OCI-LY7 (cell line): ENCODE results near the gene MAPK6.

ENCODE experiments used
- EZH2phosphoT487 ChIP-seq: fragments of 200-600 bp; sonication (generic); IDR thresholded peaks from 2 replicates; pipeline ENCODE4 v1.6.1; 2018; ENCODE audit warnings: low read depth, borderline replicate concordance, mild to moderate bottlenecking, mixed run types, antibody characterized with exemption, low read length, moderate library complexity, mixed read lengths
- TF ChIP-seq, protein P1 (sequence below): fragments of 200-600 bp; sonication (generic); conservative IDR thresholded peaks from 2 replicates; pipeline ENCODE4 v1.5.1; 2014; ENCODE audit warnings: mild to moderate bottlenecking, antibody characterized with exemption, low read length, moderate library complexity, mixed read lengths

- TF ChIP-seq, protein P1, sequence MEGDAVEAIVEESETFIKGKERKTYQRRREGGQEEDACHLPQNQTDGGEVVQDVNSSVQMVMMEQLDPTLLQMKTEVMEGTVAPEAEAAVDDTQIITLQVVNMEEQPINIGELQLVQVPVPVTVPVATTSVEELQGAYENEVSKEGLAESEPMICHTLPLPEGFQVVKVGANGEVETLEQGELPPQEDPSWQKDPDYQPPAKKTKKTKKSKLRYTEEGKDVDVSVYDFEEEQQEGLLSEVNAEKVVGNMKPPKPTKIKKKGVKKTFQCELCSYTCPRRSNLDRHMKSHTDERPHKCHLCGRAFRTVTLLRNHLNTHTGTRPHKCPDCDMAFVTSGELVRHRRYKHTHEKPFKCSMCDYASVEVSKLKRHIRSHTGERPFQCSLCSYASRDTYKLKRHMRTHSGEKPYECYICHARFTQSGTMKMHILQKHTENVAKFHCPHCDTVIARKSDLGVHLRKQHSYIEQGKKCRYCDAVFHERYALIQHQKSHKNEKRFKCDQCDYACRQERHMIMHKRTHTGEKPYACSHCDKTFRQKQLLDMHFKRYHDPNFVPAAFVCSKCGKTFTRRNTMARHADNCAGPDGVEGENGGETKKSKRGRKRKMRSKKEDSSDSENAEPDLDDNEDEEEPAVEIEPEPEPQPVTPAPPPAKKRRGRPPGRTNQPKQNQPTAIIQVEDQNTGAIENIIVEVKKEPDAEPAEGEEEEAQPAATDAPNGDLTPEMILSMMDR = no peak
- no peak for TF ChIP-seq EZH2phosphoT487
Measured at GRCh38 chr15:52060501-52060900, 41.5 kb downstream of the MAPK6 start.
